Calu3 (cell line): ENCODE measurements around the gene STPG4. TPM values are rescaled to one million over a fixed set of nuclear protein-coding genes. Genes with fewer than 3 reads are reported as not detected.

ENCODE experiments used
- BruUV-seq: library from RNA; stranded (reverse); fragments of 400-500 nt; replicated peaks from 2 replicates; lab custom pipeline; 2021; lab: Mats Ljungman, UMichigan
- CTCF ChIA-PET: fragments of 300-600 bp; sonication (Branson Sonifier 250); formaldehyde crosslinking; loops from one replicate; lab custom pipeline; 2022; ENCODE audit warnings: antibody characterized with exemption; lab: Charles Lee
- DNase-seq: peaks from one replicate; pipeline ENCODE4 v3.0.0; 2022
- H3K27ac Mint-ChIP-seq: one replicate; pipeline ENCODE4 v1.8.0; 2022; ENCODE audit warnings: mixed read lengths; ENCODE audit not compliant: unreplicated experiment
- H3K27me3 Mint-ChIP-seq: one replicate; pipeline ENCODE4 v1.8.0; 2022; ENCODE audit warnings: mixed read lengths; ENCODE audit not compliant: unreplicated experiment
- H3K36me3 Mint-ChIP-seq: one replicate; pipeline ENCODE4 v1.8.0; 2022; ENCODE audit warnings: mild to moderate bottlenecking, moderate library complexity, mixed read lengths; ENCODE audit not compliant: insufficient read depth, unreplicated experiment
- H3K4me1 Mint-ChIP-seq: one replicate; pipeline ENCODE4 v1.8.0; 2022; ENCODE audit warnings: mild to moderate bottlenecking, low read depth, mixed read lengths; ENCODE audit not compliant: unreplicated experiment
- H3K4me3 Mint-ChIP-seq: one replicate; pipeline ENCODE4 v1.8.0; 2022; ENCODE audit warnings: mild to moderate bottlenecking, low read depth, moderate library complexity, mixed read lengths; ENCODE audit not compliant: unreplicated experiment
- H3K9me3 Mint-ChIP-seq: one replicate; pipeline ENCODE4 v1.8.0; 2022; ENCODE audit warnings: low read depth, mixed read lengths; ENCODE audit not compliant: unreplicated experiment
- CTCF ChIP-seq: fragments of 200-600 bp; IDR thresholded peaks from one replicate; pipeline ENCODE4 v1.8.0; 2022; ENCODE audit warnings: antibody characterized with exemption; ENCODE audit not compliant: unreplicated experiment
- intact Hi-C: fragments of 100-400 bp; cut with micrococcal nuclease; formaldehyde crosslinking; loops from one replicate; pipeline ENCODE4 v1.10.0; 2022; ENCODE audit not compliant: unreplicated experiment
- total RNA-seq: library from RNA; stranded (reverse); gene quantifications from 2 replicates; pipeline ENCODE4 v1.2.3, GENCODE V29; 2022

The STPG4 gene
- total RNA-seq, 1 experiment from 2014 or later, result 12.7 TPM

- DNase-seq, result no peak
- intact Hi-C loops, result no loop called here
- Mint-ChIP-seq H3K36me3 (peaks cover 19% of the 10 kb centered on the region), H3K27me3 (no peaks in the 10 kb centered on the region), H3K9me3 (no peaks in the 10 kb centered on the region), H3K4me1 (no peaks in the 10 kb centered on the region), H3K27ac (no peak overlapping the region), H3K4me3 (no peak overlapping the region)
- BruUV-seq, result no TSS peak
- no peak for TF ChIP-seq CTCF
- CTCF ChIA-PET, result no interaction called here
These were observed 13.6 kb downstream of the STPG4 start for GRCh38 chr2:47141520-47141919.

- no peak for DNase-seq
- peaks cover 11% of the 10 kb centered on the region for H3K4me1 Mint-ChIP-seq
These were observed 20.6 kb downstream of the STPG4 start for GRCh38 chr2:47134386-47135090.

GRCh38 chr2:47133046-47133445, 22.1 kb downstream of the STPG4 start:
- TF ChIP-seq CTCF, result no peak
- intact Hi-C loops, result no loop called here
- Mint-ChIP-seq H3K27ac (no peak overlapping the region), H3K4me1 (peaks cover 11% of the 10 kb centered on the region), H3K36me3 (peaks cover 5% of the 10 kb centered on the region), H3K27me3 (no peaks in the 10 kb centered on the region), H3K4me3 (no peak overlapping the region), H3K9me3 (peaks cover 3% of the 10 kb centered on the region)
- no TSS peak for BruUV-seq
- no peak for DNase-seq
- CTCF ChIA-PET, result no interaction called here

More at GRCh38 chr2:47134386-47135090, 20.6 kb downstream of the STPG4 start:
- Mint-ChIP-seq H3K27ac (no peak overlapping the region), H3K36me3 (peaks cover 7% of the 10 kb centered on the region), H3K9me3 (peaks cover 3% of the 10 kb centered on the region), H3K27me3 (no peaks in the 10 kb centered on the region), H3K4me3 (no peak overlapping the region)
- BruUV-seq, result no TSS peak
- intact Hi-C loops, result no loop called here
- CTCF ChIA-PET, result no interaction called here
- no peak for TF ChIP-seq CTCF

- no peak for TF ChIP-seq CTCF
- no peak for DNase-seq
- no peaks in the 10 kb centered on the region for H3K27me3 Mint-ChIP-seq
- BruUV-seq, result no TSS peak
- no peak overlapping the region for H3K4me3 Mint-ChIP-seq
- CTCF ChIA-PET, result interaction anchor here (0.6 kb wide), 1 partner anchor 195 kb away, joined by 3 read pairs; no protein-coding TSS in a partner anchor
- H3K27ac Mint-ChIP-seq, result no peak overlapping the region
- H3K9me3 Mint-ChIP-seq, result peaks cover 8% of the 10 kb centered on the region
- no peaks in the 10 kb centered on the region for H3K36me3 Mint-ChIP-seq
- peaks cover 11% of the 10 kb centered on the region for H3K4me1 Mint-ChIP-seq
- intact Hi-C loops, result no loop called here
These were observed 25.9 kb downstream of the STPG4 start for GRCh38 chr2:47129191-47129706.
